Measurements from ENCODE around the gene GNL3. TPM values are rescaled to one million over a fixed set of nuclear protein-coding genes. Genes with fewer than 3 reads are reported as not detected.
A peak's percentile ranks its signal among the peaks of the same experiment; 100 is the strongest.
"Not testable (repeated sequence)": the region's sequence is repeated elsewhere in the genome, so short reads cannot be mapped to it uniquely, and the experiment has no call there.

The GNL3 gene
- total RNA-seq, 1 experiment from 2014 or later, result 119 TPM

DNA sequence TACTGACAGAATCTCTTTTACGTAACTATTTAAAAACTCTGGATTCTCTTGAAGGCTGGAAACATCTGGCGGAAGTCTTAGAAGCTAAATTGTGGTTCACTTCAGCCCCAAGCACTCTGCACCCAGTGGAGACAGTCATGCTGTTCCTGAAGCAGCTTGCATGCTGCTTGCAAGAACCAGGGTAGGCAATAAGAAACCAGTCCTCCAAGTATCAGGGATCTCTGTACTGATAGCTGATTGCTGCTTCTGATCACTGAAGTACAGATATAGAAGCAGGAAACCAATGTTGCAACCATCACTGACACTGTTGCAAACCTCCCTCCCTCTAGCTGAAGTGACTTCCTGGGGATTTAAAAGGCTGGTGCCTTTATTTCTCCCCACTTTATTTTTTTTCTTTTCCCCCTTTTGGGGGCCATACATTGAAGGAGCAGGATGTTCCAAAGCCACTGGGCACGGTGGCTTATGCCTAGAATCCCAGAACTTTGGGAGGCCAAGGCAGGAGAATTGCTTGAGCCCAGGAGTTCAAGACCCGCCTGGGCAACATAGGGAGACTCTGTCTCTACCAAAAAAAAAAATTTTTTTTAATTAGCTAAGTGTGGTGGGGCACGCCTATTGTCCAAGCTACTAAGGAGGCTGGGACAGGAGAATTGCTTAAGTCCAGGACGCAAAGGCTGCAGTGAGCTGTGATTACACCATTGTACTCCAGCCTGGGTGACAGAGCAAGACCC is 35.3 kb downstream of the GNL3 start:
- DNase-seq (ENCODE audit: low read depth), result no peak

GRCh38 chr3:52721730-52722008 is 35.8 kb downstream of the GNL3 start:
- no peak for DNase-seq (ENCODE audit: low read depth)

GRCh38 chr3:52722491-52722890 is 36.7 kb downstream of the GNL3 start:
- no peak for DNase-seq (ENCODE audit: low read depth)

DNA sequence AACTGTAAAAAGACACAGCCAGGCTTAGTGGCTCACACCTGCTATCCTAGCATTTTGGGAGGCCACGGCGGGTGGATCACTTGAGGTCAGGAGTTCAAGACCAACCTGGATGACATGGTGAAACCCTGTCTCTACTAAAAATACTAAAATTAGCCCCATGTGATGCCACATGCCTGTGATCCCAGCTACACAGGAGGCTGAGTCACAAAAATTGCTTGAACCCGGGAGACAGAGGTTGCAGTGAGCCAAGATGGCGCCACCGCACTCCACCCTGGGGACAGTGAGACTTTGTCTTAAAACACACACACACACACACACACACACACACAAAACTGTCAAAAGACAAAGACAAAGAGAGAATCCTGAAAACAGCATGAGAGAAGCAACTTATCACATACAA is 38.1 kb downstream of the GNL3 start:
- DNase-seq (ENCODE audit: low read depth), result no peak

DNA sequence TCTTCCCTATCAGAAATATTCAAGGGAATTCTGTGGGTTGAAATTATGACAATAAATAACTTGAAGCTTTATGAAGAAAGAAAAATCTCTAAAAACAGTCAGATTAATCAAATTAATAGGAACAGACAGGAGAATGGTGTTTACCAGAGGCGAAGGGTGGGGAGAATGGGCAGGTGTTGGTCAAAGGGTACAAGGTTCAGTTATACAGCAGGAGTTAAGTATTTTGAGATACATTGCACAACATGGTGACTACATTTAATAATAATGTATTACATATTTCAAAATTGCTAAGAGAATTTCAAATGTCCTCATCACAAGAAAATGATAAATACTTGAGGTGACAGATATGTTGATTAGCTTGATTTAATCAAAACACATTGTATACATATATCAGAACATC is 38.7 kb downstream of the GNL3 start:
- DNase-seq (ENCODE audit: low read depth), result no peak

DNA sequence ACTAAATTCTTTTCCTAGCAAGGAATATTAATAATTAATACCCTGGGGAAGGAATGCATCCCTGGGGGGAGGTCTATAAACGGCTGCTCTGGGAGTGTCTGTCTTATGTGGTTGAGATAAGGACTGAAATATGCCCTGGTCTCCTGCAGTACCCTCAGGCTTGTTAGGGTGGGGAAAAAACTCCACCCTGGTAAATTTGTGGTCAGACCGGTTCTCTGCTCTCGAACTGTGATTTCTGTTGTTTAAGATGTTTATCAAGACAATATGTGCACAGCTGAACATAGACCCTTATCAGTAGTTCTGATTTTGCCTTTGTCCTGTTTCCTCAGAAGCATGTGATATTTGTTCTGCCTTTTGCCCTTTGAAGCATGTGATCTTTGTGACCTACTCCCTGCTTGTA is 42.9 kb downstream of the GNL3 start:
- DNase-seq (ENCODE audit: low read depth), result not testable (repeated sequence)

GRCh38 chr3:52730681-52731080 is 44.8 kb downstream of the GNL3 start:
- no peak for DNase-seq (ENCODE audit: low read depth)

DNA sequence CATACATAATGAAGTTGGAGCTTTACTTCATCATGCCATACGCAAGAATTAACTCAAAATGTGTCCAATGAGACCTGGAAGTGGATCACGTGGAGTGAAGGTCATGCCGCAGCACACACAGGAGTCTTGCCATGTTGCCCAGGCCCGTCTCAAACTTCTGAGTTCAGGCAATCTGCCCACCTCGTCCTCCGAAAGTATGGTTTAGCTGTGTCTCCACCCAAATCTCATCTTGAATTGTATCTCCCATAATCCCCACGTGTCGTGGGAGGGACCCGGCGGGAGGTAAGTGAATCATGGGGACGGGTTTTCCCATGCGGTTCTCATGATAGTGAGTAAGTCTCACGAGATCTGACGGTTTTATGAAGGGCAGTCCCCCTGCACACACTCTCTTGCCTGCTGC is 45.8 kb downstream of the GNL3 start:
- DNase-seq (ENCODE audit: low read depth), result no peak

- no peak for DNase-seq (ENCODE audit: low read depth)
Observed at GRCh38 chr3:52733256-52733891, 47.5 kb downstream of the GNL3 start.

- DNase-seq (ENCODE audit: low read depth), result no peak
Observed at GRCh38 chr3:52739730-52740129, 53.9 kb downstream of the GNL3 start.

DNA sequence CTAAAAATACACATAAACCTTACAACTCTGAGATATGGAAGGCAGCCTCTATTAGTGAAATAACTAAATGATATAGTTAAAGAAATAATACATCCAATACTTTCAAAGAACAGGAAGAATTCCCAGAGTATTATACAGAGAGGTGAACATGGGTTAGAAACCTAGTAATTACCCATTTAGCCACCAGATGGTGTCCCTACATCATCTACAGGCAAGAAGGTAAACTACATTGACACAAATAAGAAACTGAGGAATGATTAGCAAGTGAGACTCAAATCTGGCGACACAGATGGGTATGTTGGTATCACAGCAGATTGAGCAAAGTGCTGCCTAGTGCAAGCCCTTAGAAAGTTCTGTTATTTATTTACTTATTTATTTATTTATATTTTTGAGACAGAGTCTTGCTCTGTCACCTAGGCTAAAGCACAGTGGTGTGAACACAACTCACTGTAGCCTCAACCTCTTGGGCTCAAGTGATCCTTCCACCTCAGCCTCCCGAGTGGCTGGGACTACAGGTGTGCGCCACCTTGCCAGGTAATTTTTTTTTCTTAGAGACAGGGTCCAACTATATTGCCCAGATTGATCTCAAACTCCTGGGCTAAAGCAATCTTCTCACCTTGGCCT is 56.7 kb downstream of the GNL3 start:
- peak; percentile 17 for DNase-seq (ENCODE audit: low read depth)

DNA sequence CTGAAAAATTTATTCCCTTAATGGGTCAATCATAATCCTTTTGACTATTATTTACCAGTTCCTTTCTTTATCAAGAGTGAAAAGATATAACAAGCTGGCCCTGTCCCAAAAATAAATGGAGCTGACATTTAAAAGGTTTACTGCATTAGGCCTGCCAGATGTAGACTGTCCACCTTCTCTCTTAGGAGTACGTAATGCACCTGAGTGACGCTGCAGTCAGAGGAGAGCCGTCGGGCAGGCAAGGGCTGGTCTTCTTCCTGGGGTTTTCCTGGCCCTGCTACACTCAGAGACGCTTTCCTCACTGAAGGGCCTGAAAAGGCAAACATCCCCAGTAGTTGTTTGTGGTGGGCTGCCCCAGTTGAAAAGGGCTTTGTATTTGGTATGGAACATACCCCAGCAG is 57.3 kb downstream of the GNL3 start:
- no peak for DNase-seq (ENCODE audit: low read depth)

GRCh38 chr3:52743721-52744120 is 57.9 kb downstream of the GNL3 start:
- DNase-seq (ENCODE audit: low read depth), result no peak

Other genes with a start within 250 kb of the GNL3 start
- not detected in 2 replicates for gene SEMA3G, start 240.9 kb upstream of the GNL3 start, total RNA-seq (2014; rRNA removed)
- 1.5 and 8.2 TPM in 2 replicates for gene TNNC1, start 232.0 kb upstream of the GNL3 start, total RNA-seq (2014; rRNA removed)
- 45.7 and 48.7 TPM in 2 replicates for gene NISCH, start 230.4 kb upstream of the GNL3 start, total RNA-seq (2014; rRNA removed)
- under 0.01 TPM in 1 of 2 replicates, not detected in the other for gene STAB1, start 190.7 kb upstream of the GNL3 start, total RNA-seq (2014; rRNA removed)
- 118 and 133 TPM in 2 replicates for gene NT5DC2, start 152.2 kb upstream of the GNL3 start, total RNA-seq (2014; rRNA removed)
- 1.1 and 1.7 TPM in 2 replicates for gene UQCC5, start 149.4 kb upstream of the GNL3 start, total RNA-seq (2014; rRNA removed)
- gene PBRM1, start 119 bp upstream of the GNL3 start, total RNA-seq (2014; rRNA removed), result 58.0 and 65.4 TPM in 2 replicates
- 77.3 and 85.2 TPM in 2 replicates for gene GLT8D1, start 19.8 kb downstream of the GNL3 start, total RNA-seq (2014; rRNA removed)
- 187 and 265 TPM in 2 replicates for gene SPCS1, start 20.1 kb downstream of the GNL3 start, total RNA-seq (2014; rRNA removed)
- gene NEK4, start 84.9 kb downstream of the GNL3 start, total RNA-seq (2014; rRNA removed), result 20.4 and 26.7 TPM in 2 replicates
- gene ITIH1, start 91.6 kb downstream of the GNL3 start, total RNA-seq (2014; rRNA removed), result not detected in 2 replicates
- not detected in 2 replicates for gene ITIH3, start 108.8 kb downstream of the GNL3 start, total RNA-seq (2014; rRNA removed)
- gene ITIH4, start 144.6 kb downstream of the GNL3 start, total RNA-seq (2014; rRNA removed), result 0.19 and 0.63 TPM in 2 replicates
- not detected in 2 replicates for gene MUSTN1, start 149.0 kb downstream of the GNL3 start, total RNA-seq (2014; rRNA removed)
- 13.6 and 22.2 TPM in 2 replicates for gene STIMATE, start 211.5 kb downstream of the GNL3 start, total RNA-seq (2014; rRNA removed)

Data from LHCN-M2 (cell line).